MCF 10A (cell line): ENCODE measurements around the gene TNFSF9. TPM values are rescaled to one million over a fixed set of nuclear protein-coding genes. Genes with fewer than 3 reads are reported as not detected.
"Not testable (repeated sequence)": the region's sequence is repeated elsewhere in the genome, so short reads cannot be mapped to it uniquely, and the experiment has no call there.

ENCODE experiments used
- BruUV-seq: library from RNA; stranded (reverse); fragments of 400-500 nt; replicated peaks from 2 replicates; lab custom pipeline; 2021; lab: Mats Ljungman, UMichigan
- CTCF ChIA-PET: fragments of 300-600 bp; sonication (Branson Sonifier 250); formaldehyde crosslinking; extraction: SDS; loops from one replicate; lab custom pipeline; 2021; ENCODE audit warnings: antibody characterized with exemption, inconsistent platforms; lab: Yijun Ruan, JAX
- POLR2A ChIA-PET: fragments of 300-600, 350-650 bp; sonication (Branson Sonifier 250); formaldehyde crosslinking; extraction: SDS; loops from one replicate; lab custom pipeline; 2020; ENCODE audit warnings: antibody characterized with exemption, inconsistent platforms; lab: Yijun Ruan, JAX
- DNase-seq: peaks from one replicate; pipeline ENCODE4 v3.0.0-alpha.2; 2018; ENCODE audit not compliant: unreplicated experiment
- H3K27ac Mint-ChIP-seq: one replicate; pipeline ENCODE4 v1.8.0; 2022; ENCODE audit warnings: mild to moderate bottlenecking, low read depth, mixed read lengths; ENCODE audit not compliant: unreplicated experiment
- H3K27me3 Mint-ChIP-seq: one replicate; pipeline ENCODE4 v1.8.0; 2022; ENCODE audit warnings: mixed read lengths; ENCODE audit not compliant: insufficient read depth, unreplicated experiment
- H3K36me3 Mint-ChIP-seq: one replicate; pipeline ENCODE4 v1.8.0; 2022; ENCODE audit warnings: mild to moderate bottlenecking, moderate library complexity, mixed read lengths; ENCODE audit not compliant: insufficient read depth, unreplicated experiment
- H3K4me1 Mint-ChIP-seq: one replicate; pipeline ENCODE4 v1.8.0; 2022; ENCODE audit warnings: mixed read lengths; ENCODE audit not compliant: insufficient read depth, unreplicated experiment
- H3K4me3 Mint-ChIP-seq: one replicate; pipeline ENCODE4 v1.8.0; 2022; ENCODE audit warnings: mild to moderate bottlenecking, moderate library complexity, mixed read lengths; ENCODE audit not compliant: unreplicated experiment
- H3K9me3 Mint-ChIP-seq: one replicate; pipeline ENCODE4 v1.8.0; 2022; ENCODE audit warnings: mixed read lengths; ENCODE audit not compliant: unreplicated experiment
- intact Hi-C: fragments of 100-400 bp; cut with micrococcal nuclease; formaldehyde crosslinking; loops from 2 replicates; pipeline ENCODE4 v1.14.1; 2022
- total RNA-seq: library from RNA; stranded (reverse); gene quantifications from 2 replicates; pipeline ENCODE4 v1.2.3, GENCODE V29; 2022
- TF ChIP-seq, protein P1 (sequence below): fragments of 200-600 bp; IDR thresholded peaks from one replicate; pipeline ENCODE4 v1.8.0; 2022; ENCODE audit warnings: antibody characterized with exemption, mild to moderate bottlenecking; ENCODE audit not compliant: unreplicated experiment

Gene TNFSF9
- total RNA-seq, 1 experiment from 2014 or later, result 6.2 TPM

GRCh38 chr19:6579450-6580178 is 48.8 kb downstream of the TNFSF9 start:
- TSS peak; percentile 49 for BruUV-seq
- intact Hi-C loops, result loop anchor here (5.0 kb wide), 1 partner anchor 42 kb away; no protein-coding TSS in a partner anchor
- CTCF ChIA-PET, result interaction anchor here (0.7 to 1.1 kb wide), 3 partner anchors 15 to 591 kb away, joined by 4 to 6 read pairs (median 4); no protein-coding TSS in a partner anchor
- Mint-ChIP-seq H3K27ac (peak overlapping the region; percentile 95), H3K4me3 (no peak overlapping the region), H3K4me1 (peaks cover 20% of the 10 kb centered on the region), H3K9me3 (no peaks in the 10 kb centered on the region), H3K36me3 (peaks cover 17% of the 10 kb centered on the region), H3K27me3 (no peaks in the 10 kb centered on the region)
- no peak for DNase-seq
- POLR2A ChIA-PET, result interaction anchor here (0.6 to 1.9 kb wide), 6 partner anchors 10 to 201 kb away, joined by 3 to 8 read pairs (median 4); no protein-coding TSS in a partner anchor
- TF ChIP-seq, protein P1, sequence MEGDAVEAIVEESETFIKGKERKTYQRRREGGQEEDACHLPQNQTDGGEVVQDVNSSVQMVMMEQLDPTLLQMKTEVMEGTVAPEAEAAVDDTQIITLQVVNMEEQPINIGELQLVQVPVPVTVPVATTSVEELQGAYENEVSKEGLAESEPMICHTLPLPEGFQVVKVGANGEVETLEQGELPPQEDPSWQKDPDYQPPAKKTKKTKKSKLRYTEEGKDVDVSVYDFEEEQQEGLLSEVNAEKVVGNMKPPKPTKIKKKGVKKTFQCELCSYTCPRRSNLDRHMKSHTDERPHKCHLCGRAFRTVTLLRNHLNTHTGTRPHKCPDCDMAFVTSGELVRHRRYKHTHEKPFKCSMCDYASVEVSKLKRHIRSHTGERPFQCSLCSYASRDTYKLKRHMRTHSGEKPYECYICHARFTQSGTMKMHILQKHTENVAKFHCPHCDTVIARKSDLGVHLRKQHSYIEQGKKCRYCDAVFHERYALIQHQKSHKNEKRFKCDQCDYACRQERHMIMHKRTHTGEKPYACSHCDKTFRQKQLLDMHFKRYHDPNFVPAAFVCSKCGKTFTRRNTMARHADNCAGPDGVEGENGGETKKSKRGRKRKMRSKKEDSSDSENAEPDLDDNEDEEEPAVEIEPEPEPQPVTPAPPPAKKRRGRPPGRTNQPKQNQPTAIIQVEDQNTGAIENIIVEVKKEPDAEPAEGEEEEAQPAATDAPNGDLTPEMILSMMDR, result no peak

DNA sequence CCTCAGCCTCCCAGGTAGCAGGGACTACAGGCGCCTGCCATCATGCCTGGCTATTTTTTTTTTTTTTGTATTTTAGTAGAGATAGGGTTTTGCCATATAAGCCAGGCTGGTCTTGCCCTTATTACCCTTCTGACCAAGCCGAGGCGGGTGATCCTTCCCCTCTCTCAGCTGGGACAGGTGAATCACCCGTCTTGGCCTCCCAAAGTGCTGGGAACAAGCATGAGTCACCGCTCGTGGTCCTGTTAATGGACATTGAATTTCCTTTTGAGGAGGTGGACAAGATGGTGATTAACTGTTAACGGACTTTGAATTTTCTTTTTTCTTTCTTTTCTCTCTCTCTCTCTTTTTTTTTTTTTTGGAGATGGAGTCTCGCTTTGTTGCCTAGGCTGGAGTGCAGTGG is 49.5 kb downstream of the TNFSF9 start:
- intact Hi-C loops, result no loop called here
- ChIA-PET CTCF (interaction anchor here (0.6 to 1.1 kb wide), 4 partner anchors 16 to 591 kb away, joined by 3 to 6 read pairs (median 4); no protein-coding TSS in a partner anchor), POLR2A (interaction anchor here (0.6 to 1.9 kb wide), 7 partner anchors 10 to 201 kb away, joined by 3 to 8 read pairs (median 4); no protein-coding TSS in a partner anchor)
- H3K4me1 Mint-ChIP-seq, result peaks cover 20% of the 10 kb centered on the region
- no peaks in the 10 kb centered on the region for H3K9me3 Mint-ChIP-seq
- H3K36me3 Mint-ChIP-seq, result peaks cover 24% of the 10 kb centered on the region
- no peaks in the 10 kb centered on the region for H3K27me3 Mint-ChIP-seq
- peak; percentile 98 for DNase-seq
- TF ChIP-seq, protein P1, result no peak
- H3K27ac Mint-ChIP-seq, result peak overlapping the region; percentile 95
- BruUV-seq, result no TSS peak
- no peak overlapping the region for H3K4me3 Mint-ChIP-seq

DNA sequence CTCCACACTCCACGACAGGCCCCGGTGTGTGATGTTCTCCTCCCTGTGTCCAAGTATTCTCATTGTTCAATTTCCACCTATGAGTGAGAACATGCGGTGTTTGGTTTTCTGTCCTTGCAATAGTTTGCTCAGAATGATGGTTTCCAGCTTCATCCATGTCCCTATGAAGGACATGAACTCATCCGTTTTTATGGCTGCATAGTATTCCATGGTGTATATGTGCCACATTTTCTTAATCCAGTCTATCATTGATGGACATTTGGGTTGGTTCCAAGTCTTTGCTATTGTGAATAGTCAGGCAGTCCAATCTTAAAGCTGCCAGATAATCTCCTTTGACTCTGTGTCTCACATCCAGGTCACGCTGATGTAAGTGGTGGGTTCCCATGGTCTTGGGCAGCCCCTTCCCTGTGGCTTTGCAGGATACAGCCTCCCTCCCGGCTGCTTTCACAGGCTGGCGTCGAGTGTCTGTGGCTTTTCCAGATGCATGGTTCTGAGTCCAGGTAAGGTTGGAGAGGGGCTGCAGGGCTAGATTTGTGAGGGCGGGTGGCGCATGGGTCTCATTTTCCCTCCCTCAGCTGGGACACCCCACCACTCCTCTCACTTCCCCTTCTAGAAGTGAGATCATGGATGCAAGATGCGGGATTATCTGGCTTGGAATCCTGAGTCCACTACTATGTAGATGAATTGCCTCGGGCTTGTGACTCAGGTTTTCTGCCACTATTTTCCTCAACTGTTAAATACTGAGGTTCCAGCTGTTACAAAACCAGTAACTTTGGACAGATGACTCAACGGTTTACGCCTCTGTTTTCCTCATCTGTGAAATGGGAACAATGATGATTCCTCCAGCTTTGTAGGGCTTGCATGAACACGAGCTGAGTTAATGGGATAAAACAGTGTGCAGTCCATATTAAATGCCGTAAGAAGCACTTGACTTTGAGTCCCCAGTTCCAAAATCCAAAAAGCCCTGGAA is 52.0 kb downstream of the TNFSF9 start:
- BruUV-seq, H3K9me3 Mint-ChIP-seq, intact Hi-C loops, H3K27me3 Mint-ChIP-seq, H3K27ac Mint-ChIP-seq, H3K4me3 Mint-ChIP-seq: not testable (repeated sequence)
- H3K4me1 Mint-ChIP-seq, result peaks cover 32% of the 10 kb centered on the region
- CTCF ChIA-PET, result interaction anchor here (0.7 kb wide), 1 partner anchor 49 kb away, joined by 3 read pairs; no protein-coding TSS in a partner anchor
- peak; percentile 43 for DNase-seq
- POLR2A ChIA-PET, result interaction anchor here (0.6 to 0.7 kb wide), 2 partner anchors 48 to 63 kb away, joined by 3 read pairs; no protein-coding TSS in a partner anchor
- peaks cover 32% of the 10 kb centered on the region for H3K36me3 Mint-ChIP-seq

Other genes starting within 250 kb of the TNFSF9 start
- gene ACER1, start 197.4 kb upstream of the TNFSF9 start, total RNA-seq, result not detected in 2 replicates
- 132 and 142 TPM in 2 replicates for gene CLPP, start 169.5 kb upstream of the TNFSF9 start, total RNA-seq
- 49.9 and 51.5 TPM in 2 replicates for gene ALKBH7, start 158.2 kb upstream of the TNFSF9 start, total RNA-seq
- 1.1 and 1.9 TPM in 2 replicates for gene PSPN, start 155.1 kb upstream of the TNFSF9 start, total RNA-seq
- 65.6 and 84.8 TPM in 2 replicates for gene GTF2F1, start 137.9 kb upstream of the TNFSF9 start, total RNA-seq
- gene KHSRP, start 106.2 kb upstream of the TNFSF9 start, total RNA-seq, result 269 and 278 TPM in 2 replicates
- not detected in 2 replicates for gene SLC25A41, start 97.3 kb upstream of the TNFSF9 start, total RNA-seq
- gene SLC25A23, start 71.2 kb upstream of the TNFSF9 start, total RNA-seq, result 14.5 and 21.3 TPM in 2 replicates
- gene CRB3, start 66.8 kb upstream of the TNFSF9 start, total RNA-seq, result 13.6 and 15.6 TPM in 2 replicates
- not detected in 2 replicates for gene DENND1C, start 49.2 kb upstream of the TNFSF9 start, total RNA-seq
- gene TUBB4A, start 28.7 kb upstream of the TNFSF9 start, total RNA-seq, result not detected in 2 replicates
- gene CD70, start 60.1 kb downstream of the TNFSF9 start, total RNA-seq, result 13.4 and 14.7 TPM in 2 replicates
- gene TNFSF14, start 139.1 kb downstream of the TNFSF9 start, total RNA-seq, result 12.1 and 12.2 TPM in 2 replicates
- gene C3, start 189.6 kb downstream of the TNFSF9 start, total RNA-seq, result 842 and 872 TPM in 2 replicates
- gene GPR108, start 206.6 kb downstream of the TNFSF9 start, total RNA-seq, result 115 and 124 TPM in 2 replicates
- 45.4 and 49.7 TPM in 2 replicates for gene TRIP10, start 208.7 kb downstream of the TNFSF9 start, total RNA-seq
- gene SH2D3A, start 236.4 kb downstream of the TNFSF9 start, total RNA-seq, result 28.5 and 76.7 TPM in 2 replicates
- gene VAV1, start 241.7 kb downstream of the TNFSF9 start, total RNA-seq, result not detected in 2 replicates